DND-41 (cell line): ENCODE measurements around the gene GALNT18.

ENCODE experiments used
- CTCF ChIP-seq: IDR thresholded peaks from 2 replicates; pipeline ENCODE4 v1.5.1; 2012; ENCODE audit warnings: borderline replicate concordance, low read length, moderate library complexity, mild to moderate bottlenecking; ENCODE audit not compliant: poor library complexity, severe bottlenecking; ENCODE audit errors: extremely low read depth
- EZH2 ChIP-seq: IDR thresholded peaks from 3 replicates; pipeline ENCODE4 v1.6.1; 2012; ENCODE audit warnings: borderline replicate concordance, low read depth, mild to moderate bottlenecking, moderate library complexity, low read length, inconsistent platforms; ENCODE audit not compliant: severe bottlenecking

GRCh38 chr11:11372461-11372860, 249.3 kb downstream of the GALNT18 start:
- TF ChIP-seq CTCF, result no peak
- no peak for TF ChIP-seq EZH2
